GM19455 (cell line): ENCODE measurements around the gene HBG2.
"Not testable (repeated sequence)": the region's sequence is repeated elsewhere in the genome, so short reads cannot be mapped to it uniquely, and the experiment has no call there.

Source experiments
- ATAC-seq: cut with Tn5 transposase; IDR thresholded peaks from one replicate; pipeline ENCODE4 v1.9.1; 2021; ENCODE audit not compliant: unreplicated experiment

HBG2 gene

GRCh38 chr11:5250543-5251204 is 3.9 kb downstream of the HBG2 start:
- no peak for ATAC-seq

GRCh38 chr11:5249807-5250396 is 4.7 kb downstream of the HBG2 start, which contains the start of gene HBG1:
HBG1 (minus strand) TSS chr11:5249857; CDS start chr11:5249804, 53 bp downstream.
- not testable (repeated sequence) for ATAC-seq

- not testable (repeated sequence) for ATAC-seq
Observed at GRCh38 chr11:5248498-5248897, 6.1 kb downstream of the HBG2 start.

- no peak for ATAC-seq
Observed at GRCh38 chr11:5247472-5248192, 6.9 kb downstream of the HBG2 start.

GRCh38 chr11:5246772-5247471 is 7.7 kb downstream of the HBG2 start:
- ATAC-seq = no peak

GRCh38 chr11:5245155-5245554 is 9.4 kb downstream of the HBG2 start:
- no peak for ATAC-seq

GRCh38 chr11:5243816-5244180 is 10.8 kb downstream of the HBG2 start:
- ATAC-seq = no peak

- ATAC-seq = no peak
Observed at GRCh38 chr11:5242933-5243815, 11.4 kb downstream of the HBG2 start.

- ATAC-seq = no peak
Observed at GRCh38 chr11:5242208-5242607, 12.4 kb downstream of the HBG2 start.

- ATAC-seq = no peak
Observed at GRCh38 chr11:5241458-5241857, 13.1 kb downstream of the HBG2 start.

GRCh38 chr11:5240458-5240857 is 14.1 kb downstream of the HBG2 start:
- no peak for ATAC-seq

- ATAC-seq = no peak
Observed at GRCh38 chr11:5240056-5240455, 14.5 kb downstream of the HBG2 start.

GRCh38 chr11:5239046-5239445 is 15.5 kb downstream of the HBG2 start:
- no peak for ATAC-seq

- ATAC-seq = no peak
Observed at GRCh38 chr11:5238486-5238885, 16.1 kb downstream of the HBG2 start.

GRCh38 chr11:5237420-5237819 is 17.2 kb downstream of the HBG2 start:
- no peak for ATAC-seq

- ATAC-seq = no peak
Observed at GRCh38 chr11:5235364-5236095, 19.1 kb downstream of the HBG2 start.

- ATAC-seq = no peak
Observed at GRCh38 chr11:5234381-5234834, 20.2 kb downstream of the HBG2 start, which contains the start of gene HBD. HBD (minus strand) TSS chr11:5234483; CDS start chr11:5234433, 50 bp downstream.

- ATAC-seq = no peak
Observed at GRCh38 chr11:5233307-5233706, 21.3 kb downstream of the HBG2 start.

GRCh38 chr11:5232821-5233220 is 21.8 kb downstream of the HBG2 start:
- ATAC-seq = no peak

GRCh38 chr11:5232176-5232575 is 22.4 kb downstream of the HBG2 start:
- no peak for ATAC-seq
